Endothelial cell of umbilical vein (primary cell): Measurements from ENCODE around the gene HOXA10.

Experiments
- CTCF ChIP-seq, 2 donors: IDR thresholded peaks; 1 replicate in 1 of 2; 2 replicates in 1 of 2; pipeline ENCODE4 v1.5.1; 2011; ENCODE audit warnings: low read length in 2 of 2, mild to moderate bottlenecking in 2 of 2, moderate library complexity in 2 of 2, control low read depth in 1 of 2, inconsistent platforms in 1 of 2, low read depth in 1 of 2; ENCODE audit not compliant: insufficient read depth in 1 of 2; ENCODE audit errors: extremely low read depth in 1 of 2
- EZH2 ChIP-seq: IDR thresholded peaks from 2 replicates; pipeline ENCODE4 v1.6.1; 2012; ENCODE audit warnings: borderline replicate concordance, low read depth, mild to moderate bottlenecking, moderate library complexity, low read length, inconsistent platforms; ENCODE audit not compliant: severe bottlenecking
- GATA2 ChIP-seq: IDR thresholded peaks from 2 replicates; pipeline ENCODE4 v1.7.0; 2011; ENCODE audit warnings: low read depth, mild to moderate bottlenecking, moderate library complexity, mixed read lengths, low read length; ENCODE audit not compliant: insufficient read length, insufficient read depth
- JUN ChIP-seq: IDR thresholded peaks from 2 replicates; pipeline ENCODE4 v1.6.1; 2011; ENCODE audit warnings: borderline replicate concordance, low read depth; ENCODE audit not compliant: insufficient read length, insufficient read depth
- POLR2A ChIP-seq: IDR thresholded peaks from 2 replicates; pipeline ENCODE4 v1.6.1; 2012; ENCODE audit warnings: low read depth, mild to moderate bottlenecking, control low read depth, low read length
- POLR2AphosphoS5 ChIP-seq: IDR thresholded peaks from 2 replicates; pipeline ENCODE4 v1.6.1; 2012; ENCODE audit warnings: low read depth, mild to moderate bottlenecking, control low read depth, low read length, moderate library complexity; ENCODE audit not compliant: insufficient read depth

GRCh38 chr7:27150568-27151340, 23.4 kb downstream of the HOXA10 start:
- TF ChIP-seq CTCF (IDR thresholded peaks at IDR 0.05; ENCODE audit: extremely low read depth in 1 of 2, insufficient read depth in 1 of 2, low read depth in 1 of 2, low read length in 2 of 2) (peak; percentile 81 to 89), POLR2AphosphoS5 (peak; percentile 81), GATA2 (no peak), EZH2 (no peak), JUN (no peak), POLR2A (peak; percentile 86)
